ENCODE results near the gene RXFP4. TPM values are rescaled to one million over a fixed set of nuclear protein-coding genes. Genes with fewer than 3 reads are reported as not detected.
"Not testable (repeated sequence)": the region's sequence is repeated elsewhere in the genome, so short reads cannot be mapped to it uniquely, and the experiment has no call there.

The RXFP4 gene
- total RNA-seq, 6 experiments from 2014 or later: not detected

GRCh38 chr1:155919801-155920200 is 21.6 kb upstream of the RXFP4 start:
- no peaks in the 10 kb centered on the region for H3K27me3 Mint-ChIP-seq (ENCODE audit: insufficient read depth)
- no peak overlapping the region for H3K27ac Mint-ChIP-seq
- H3K4me1 Mint-ChIP-seq (ENCODE audit: low read depth): peaks cover 4% of the 10 kb centered on the region
- DNase-seq: no peak
- no peak for TF ChIP-seq CTCF (IDR thresholded peaks at IDR 0.05)
- H3K36me3 Mint-ChIP-seq (ENCODE audit: low read depth): peaks cover 53% of the 10 kb centered on the region
- no peaks in the 10 kb centered on the region for H3K9me3 Mint-ChIP-seq
- H3K4me3 Mint-ChIP-seq: no peak overlapping the region

GRCh38 chr1:155920717-155921116 is 20.7 kb upstream of the RXFP4 start:
- DNase-seq: no peak
- no peak overlapping the region for H3K4me3 Mint-ChIP-seq
- peaks cover 53% of the 10 kb centered on the region for H3K36me3 Mint-ChIP-seq (ENCODE audit: low read depth)
- H3K27me3 Mint-ChIP-seq (ENCODE audit: insufficient read depth): no peaks in the 10 kb centered on the region
- no peaks in the 10 kb centered on the region for H3K9me3 Mint-ChIP-seq
- H3K27ac Mint-ChIP-seq: peak overlapping the region; percentile 24; the same call in 1 of the 2 replicates
- TF ChIP-seq CTCF (IDR thresholded peaks at IDR 0.05): no peak
- no peaks in the 10 kb centered on the region; the same call in 1 of the 2 replicates for H3K4me1 Mint-ChIP-seq (ENCODE audit: low read depth)

- Mint-ChIP-seq H3K9me3 (no peaks in the 10 kb centered on the region), H3K27ac (no peak overlapping the region), H3K4me3 (no peak overlapping the region), H3K27me3 (ENCODE audit: insufficient read depth) (no peaks in the 10 kb centered on the region; the same call in 1 of the 2 replicates), H3K4me1 (ENCODE audit: low read depth) (peaks cover 15% of the 10 kb centered on the region), H3K36me3 (ENCODE audit: low read depth) (peaks cover 54% of the 10 kb centered on the region)
- no peak for TF ChIP-seq CTCF (IDR thresholded peaks at IDR 0.05)
- no peak for DNase-seq
Measured at GRCh38 chr1:155925506-155925905, 15.9 kb upstream of the RXFP4 start.

GRCh38 chr1:155929057-155929456 is 12.4 kb upstream of the RXFP4 start:
- TF ChIP-seq CTCF (IDR thresholded peaks at IDR 0.05): no peak
- Mint-ChIP-seq H3K27ac (peak overlapping the region; percentile 46; the same call in 1 of the 2 replicates), H3K27me3 (ENCODE audit: insufficient read depth) (no peaks in the 10 kb centered on the region; the same call in 1 of the 2 replicates), H3K4me3 (no peak overlapping the region), H3K9me3 (no peaks in the 10 kb centered on the region), H3K36me3 (ENCODE audit: low read depth) (peaks cover 54% of the 10 kb centered on the region), H3K4me1 (ENCODE audit: low read depth) (peaks cover 42% of the 10 kb centered on the region)
- no peak for DNase-seq

- H3K36me3 Mint-ChIP-seq (ENCODE audit: low read depth): peaks cover 48% of the 10 kb centered on the region
- H3K4me3 Mint-ChIP-seq: not testable (repeated sequence)
Measured at GRCh38 chr1:155930725-155931124, 10.7 kb upstream of the RXFP4 start.

GRCh38 chr1:155931332-155932038 is 10.0 kb upstream of the RXFP4 start:
- no peak for TF ChIP-seq CTCF (IDR thresholded peaks at IDR 0.05)
- no peaks in the 10 kb centered on the region; the same call in 1 of the 2 replicates for H3K27me3 Mint-ChIP-seq (ENCODE audit: insufficient read depth)
- peaks cover 42% of the 10 kb centered on the region for H3K4me1 Mint-ChIP-seq (ENCODE audit: low read depth)
- H3K27ac Mint-ChIP-seq: peak overlapping the region; percentile 75
- no peak for DNase-seq
- peaks cover 43% of the 10 kb centered on the region for H3K36me3 Mint-ChIP-seq (ENCODE audit: low read depth)
- H3K4me3 Mint-ChIP-seq: no peak overlapping the region; the same call in 1 of the 2 replicates
- no peaks in the 10 kb centered on the region for H3K9me3 Mint-ChIP-seq

More at GRCh38 chr1:155930725-155931124, 10.7 kb upstream of the RXFP4 start:
- H3K27me3 Mint-ChIP-seq (ENCODE audit: insufficient read depth); H3K9me3 Mint-ChIP-seq; DNase-seq: not testable (repeated sequence)
- Mint-ChIP-seq H3K4me1 (ENCODE audit: low read depth) (peaks cover 42% of the 10 kb centered on the region), H3K27ac (peak overlapping the region; percentile 64)

Measured in HFFc6 (cell line).